Astrocyte of the spinal cord (primary cell): ENCODE measurements around the gene NHEJ1.

Experiments
- DNase-seq: peaks from one replicate; pipeline ENCODE4 v3.0.0; 2011; ENCODE audit warnings: low read depth, low spot score
- H3K4me3 ChIP-seq: 2 replicates; pipeline ENCODE4 v1.5.1; 2011; ENCODE audit warnings: low read depth, mild to moderate bottlenecking, low read length, moderate library complexity
- in situ Hi-C: cut with HindIII; loops from 2 replicates; pipeline ENCODE4 v1.10.0; 2017; ENCODE audit warnings: low sequenced_read_pairs
- TF ChIP-seq, protein P1 (sequence below): IDR thresholded peaks from 2 replicates; pipeline ENCODE4 v1.5.1; 2012; ENCODE audit warnings: low read depth, mild to moderate bottlenecking, low read length, inconsistent platforms

Gene NHEJ1

DNA sequence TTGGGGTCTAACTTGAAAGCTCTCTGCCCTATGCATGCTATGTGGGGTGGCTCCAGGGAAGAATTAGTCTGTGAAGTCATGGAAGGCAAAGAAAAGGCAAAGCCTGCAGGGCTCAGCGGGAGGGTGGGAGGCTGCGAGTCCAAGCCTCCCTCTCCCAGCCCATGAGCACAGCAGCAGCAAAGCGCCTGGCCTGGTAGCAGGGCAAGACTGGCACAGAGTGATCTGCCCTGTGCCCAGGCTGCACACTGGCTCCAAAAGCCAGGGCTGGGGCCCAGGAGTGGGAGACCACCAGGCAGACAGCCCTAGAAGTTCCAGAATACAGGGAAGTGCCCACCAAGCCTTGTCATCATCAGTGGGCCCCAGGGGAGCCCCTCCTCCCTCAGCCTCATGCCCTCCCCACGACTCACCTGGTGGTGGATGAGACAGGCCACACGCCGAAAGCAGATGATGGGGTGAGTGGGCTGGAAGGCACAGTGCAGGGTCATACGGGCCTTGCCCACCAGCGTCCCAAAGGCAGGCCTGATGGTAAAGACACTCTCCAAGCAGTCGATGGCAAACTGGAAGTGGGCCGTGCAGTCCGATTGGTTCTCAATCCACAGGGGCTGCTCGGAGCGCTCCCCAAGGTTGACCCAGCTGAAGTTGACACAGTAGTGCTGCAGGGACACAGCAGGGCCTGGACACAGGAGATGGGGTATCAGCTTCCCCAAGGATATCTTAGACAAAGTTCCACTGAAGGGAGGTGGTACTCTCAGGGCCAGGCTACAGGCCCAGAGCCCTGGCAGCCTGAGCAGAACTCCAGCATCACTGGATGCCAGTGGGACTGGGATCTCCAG is 131.4 kb downstream of the NHEJ1 start:
- in situ Hi-C loops, result no loop called here
- TF ChIP-seq, protein P1, sequence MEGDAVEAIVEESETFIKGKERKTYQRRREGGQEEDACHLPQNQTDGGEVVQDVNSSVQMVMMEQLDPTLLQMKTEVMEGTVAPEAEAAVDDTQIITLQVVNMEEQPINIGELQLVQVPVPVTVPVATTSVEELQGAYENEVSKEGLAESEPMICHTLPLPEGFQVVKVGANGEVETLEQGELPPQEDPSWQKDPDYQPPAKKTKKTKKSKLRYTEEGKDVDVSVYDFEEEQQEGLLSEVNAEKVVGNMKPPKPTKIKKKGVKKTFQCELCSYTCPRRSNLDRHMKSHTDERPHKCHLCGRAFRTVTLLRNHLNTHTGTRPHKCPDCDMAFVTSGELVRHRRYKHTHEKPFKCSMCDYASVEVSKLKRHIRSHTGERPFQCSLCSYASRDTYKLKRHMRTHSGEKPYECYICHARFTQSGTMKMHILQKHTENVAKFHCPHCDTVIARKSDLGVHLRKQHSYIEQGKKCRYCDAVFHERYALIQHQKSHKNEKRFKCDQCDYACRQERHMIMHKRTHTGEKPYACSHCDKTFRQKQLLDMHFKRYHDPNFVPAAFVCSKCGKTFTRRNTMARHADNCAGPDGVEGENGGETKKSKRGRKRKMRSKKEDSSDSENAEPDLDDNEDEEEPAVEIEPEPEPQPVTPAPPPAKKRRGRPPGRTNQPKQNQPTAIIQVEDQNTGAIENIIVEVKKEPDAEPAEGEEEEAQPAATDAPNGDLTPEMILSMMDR, result no peak
- no peak overlapping the region for H3K4me3 ChIP-seq
- no peak for DNase-seq

DNA sequence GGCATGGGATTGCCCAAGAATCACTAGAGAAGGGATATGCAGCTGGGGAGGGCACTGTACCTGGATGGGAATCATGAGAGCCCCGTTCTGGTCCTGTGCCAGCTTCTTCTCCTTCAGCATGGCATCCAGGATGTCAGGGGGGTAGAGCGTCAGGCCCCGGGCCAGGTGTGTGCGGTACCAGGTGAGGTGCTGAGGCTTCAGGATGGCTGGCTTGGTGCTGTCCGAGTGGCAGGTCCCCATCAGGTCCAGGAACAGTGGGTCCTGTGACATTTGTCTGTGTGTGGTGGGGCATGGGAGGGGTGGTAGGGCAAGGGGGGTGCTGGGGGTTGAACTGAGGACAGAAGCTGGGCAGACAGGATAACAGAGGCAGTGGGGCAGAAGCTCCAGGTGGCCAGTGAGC is 132.5 kb downstream of the NHEJ1 start:
- TF ChIP-seq, protein P1, result no peak
- H3K4me3 ChIP-seq, result no peak overlapping the region
- in situ Hi-C loops, result no loop called here
- DNase-seq, result no peak

DNA sequence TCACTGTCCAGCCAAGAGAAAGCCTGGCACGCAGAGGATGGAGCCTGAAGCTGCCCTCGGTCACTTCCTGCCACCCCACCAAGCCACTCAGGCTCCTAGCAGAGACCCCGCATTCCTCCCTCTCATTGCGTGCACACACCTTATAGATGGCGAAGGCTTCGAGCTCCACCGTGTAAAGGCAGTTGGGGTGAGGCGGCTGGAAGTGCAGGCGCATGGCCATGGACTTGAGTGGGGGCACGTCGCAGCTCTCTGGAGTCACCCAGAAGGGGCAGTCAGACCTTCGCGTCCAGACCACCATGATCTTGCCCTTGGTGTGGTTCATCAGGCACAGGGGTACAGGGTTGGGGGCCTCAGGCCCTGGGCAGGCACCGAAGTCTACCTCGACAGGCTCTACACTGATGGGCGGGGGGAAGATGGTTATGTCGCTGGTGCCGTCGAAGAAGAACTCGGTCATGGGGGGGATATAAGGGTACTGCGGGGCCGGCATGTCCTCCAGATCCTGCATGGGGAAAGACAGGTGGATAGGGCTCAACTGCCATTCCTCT is 133.0 kb downstream of the NHEJ1 start:
- in situ Hi-C loops, result no loop called here

DNA sequence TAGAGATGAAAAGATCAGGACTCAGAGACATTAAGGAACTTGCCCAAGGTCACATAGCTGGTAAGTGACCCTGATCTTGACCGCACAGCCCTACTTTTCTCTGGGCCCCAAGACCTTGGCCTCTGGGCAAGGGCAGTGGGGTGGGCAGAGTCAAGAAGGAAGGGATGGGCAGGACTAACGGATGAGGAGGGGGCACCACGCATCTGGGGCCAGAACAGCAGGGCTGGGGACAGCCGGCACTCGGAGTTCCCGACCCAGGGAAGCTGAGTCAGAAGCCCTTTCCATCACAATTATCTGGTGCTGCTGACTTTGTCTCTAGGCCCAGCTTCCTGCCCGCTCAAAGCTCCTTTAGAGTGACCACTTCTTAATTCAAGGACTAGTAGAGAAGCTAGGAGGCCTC is 133.7 kb downstream of the NHEJ1 start:
- TF ChIP-seq, protein P1, result no peak
- no peak for DNase-seq
- in situ Hi-C loops, result no loop called here
- no peak overlapping the region for H3K4me3 ChIP-seq

More for the DNA sequence above, 133.0 kb downstream of the NHEJ1 start:
- TF ChIP-seq, protein P1, result no peak
- no peak for DNase-seq
- no peak overlapping the region for H3K4me3 ChIP-seq

DNA sequence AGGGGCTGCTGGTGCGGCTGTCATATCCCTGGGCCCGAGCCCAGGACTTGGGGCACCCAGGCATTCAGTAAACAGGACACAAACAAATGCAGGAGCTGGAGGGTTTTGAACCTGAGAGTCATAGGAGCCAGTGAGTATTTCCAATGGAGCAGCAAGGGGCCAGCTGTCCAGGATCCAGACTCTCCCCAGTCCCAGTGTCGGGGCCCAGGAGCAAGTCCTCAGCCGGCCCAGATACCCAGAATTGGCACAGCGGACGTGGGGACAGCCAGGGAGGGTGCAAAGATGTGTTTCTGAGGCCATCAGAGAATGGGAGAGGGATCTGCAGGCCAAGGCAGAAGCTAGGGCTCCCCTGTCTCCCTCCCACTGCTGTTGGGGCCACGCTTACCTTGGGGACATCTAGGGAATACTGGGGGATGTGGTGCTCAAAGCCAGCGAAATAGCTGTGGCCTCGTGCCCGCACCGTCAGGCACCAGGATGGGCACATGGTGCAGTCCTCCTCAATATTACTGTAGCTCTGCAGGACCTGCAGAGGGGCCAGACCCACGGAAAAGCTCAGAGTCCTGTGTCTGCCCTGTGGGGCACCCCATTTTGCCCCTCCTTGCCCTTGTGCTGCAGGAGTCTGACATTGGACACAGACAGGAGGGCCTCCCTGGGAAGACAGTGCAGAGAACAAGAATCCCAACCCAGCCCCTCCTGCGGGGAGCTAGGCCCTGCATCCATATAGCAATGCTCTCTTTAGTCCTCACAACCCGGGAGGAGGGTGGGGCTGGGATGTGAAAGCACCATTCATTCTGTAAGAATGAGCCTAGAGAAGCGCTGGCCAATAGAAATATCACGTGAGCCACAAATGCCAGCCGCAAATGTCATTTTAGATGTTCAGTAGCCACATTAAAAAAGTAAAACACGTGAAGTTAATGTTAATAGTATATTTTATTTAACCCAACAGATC is 134.7 kb downstream of the NHEJ1 start:
- TF ChIP-seq, protein P1, result no peak

More for the DNA sequence above, 134.7 kb downstream of the NHEJ1 start:
- DNase-seq, result no peak
- in situ Hi-C loops, result no loop called here
- no peak overlapping the region for H3K4me3 ChIP-seq
